ENCODE data around the gene PLA2G3. TPM values are rescaled to one million over a fixed set of nuclear protein-coding genes. Genes with fewer than 3 reads are reported as not detected.

The PLA2G3 gene
- total and polyA plus RNA-seq, 12 donors = 0.09 TPM; not detected in 11

- 69 to 91% (median 75%) methylated on average over 5 to 11 of the region's 11 CpGs for WGBS, 4 donors
- Histone ChIP-seq H3K4me3 (peak overlapping the region in 1 of 4 donors; percentile 64), H3K27ac (peak overlapping the region in 2 of 5 donors; percentile 94 to 95), H3K9me3 (replicated peaks in 1 of 3) (no peaks in the 10 kb centered on the region), H3K4me1 (replicated peaks in 1 of 2) (peaks cover 8 to 19% of the 10 kb centered on the region in 2 donors), H3K27me3 (no peaks in the 10 kb centered on the region), H3K36me3 (replicated peaks in 1 of 2) (peaks cover 0 to 8% of the 10 kb centered on the region in 2 donors)
- DNase-seq = no peak
- intact Hi-C loops (cut with DNase I) = loop anchor here in 1 of 2 donors (5.0 kb wide), 1 partner anchor 42 kb away; no protein-coding TSS in a partner anchor
- no peak for TF ChIP-seq CTCF (IDR thresholded peaks at IDR 0.05)
- no peak for TF ChIP-seq POLR2A (IDR thresholded peaks at IDR 0.05)
Measured at GRCh38 chr22:31105282-31105929, 34.9 kb downstream of the PLA2G3 start.

GRCh38 chr22:31104869-31105268, 35.4 kb downstream of the PLA2G3 start:
- no peak for DNase-seq
- 39 to 65% (median 59%) methylated on average over 12 to 35 of the region's 35 CpGs for WGBS, 4 donors
- H3K4me1 ChIP-seq (replicated peaks in 1 of 2) = peaks cover 8 to 19% of the 10 kb centered on the region in 2 donors
- H3K9me3 ChIP-seq (replicated peaks in 1 of 3) = no peaks in the 10 kb centered on the region
- H3K27me3 ChIP-seq = no peaks in the 10 kb centered on the region
- TF ChIP-seq POLR2A (IDR thresholded peaks at IDR 0.05) (no peak), CTCF (IDR thresholded peaks at IDR 0.05) (peak in 1 of 6 experiments; percentile 26)
- intact Hi-C loops (cut with DNase I) = loop anchor here in 1 of 2 donors (5.0 kb wide), 1 partner anchor 42 kb away; no protein-coding TSS in a partner anchor
- H3K4me3 ChIP-seq = no peak overlapping the region
- H3K27ac ChIP-seq = peak overlapping the region in 1 of 5 donors; percentile 94
- H3K36me3 ChIP-seq (replicated peaks in 1 of 2) = peaks cover 0 to 12% of the 10 kb centered on the region in 2 donors

- Histone ChIP-seq H3K9me3 (replicated peaks in 1 of 3) (no peaks in the 10 kb centered on the region), H3K4me1 (replicated peaks in 1 of 2) (peaks cover 8 to 19% of the 10 kb centered on the region in 2 donors), H3K4me3 (no peak overlapping the region), H3K27me3 (no peaks in the 10 kb centered on the region), H3K36me3 (replicated peaks in 1 of 2) (peaks cover 0 to 20% of the 10 kb centered on the region in 2 donors), H3K27ac (peak overlapping the region in 1 of 5 donors; percentile 81)
- no peak for TF ChIP-seq POLR2A (IDR thresholded peaks at IDR 0.05)
- no peak for TF ChIP-seq CTCF (IDR thresholded peaks at IDR 0.05)
- intact Hi-C loops (cut with DNase I) = no loop called here
- DNase-seq = peak in 1 of 7 donors; percentile 29
- 62 to 85% (median 79%) methylated on average over 29 to 33 of the region's 33 CpGs for WGBS, 4 donors
Measured at GRCh38 chr22:31103899-31104694, 36.2 kb downstream of the PLA2G3 start.

GRCh38 chr22:31103111-31103510, 37.2 kb downstream of the PLA2G3 start:
- DNase-seq = no peak
- Histone ChIP-seq H3K4me1 (replicated peaks in 1 of 2) (peaks cover 8 to 17% of the 10 kb centered on the region in 2 donors), H3K27ac (peak overlapping the region in 4 of 5 donors; percentile 63 to 83 (median 74)), H3K9me3 (replicated peaks in 1 of 3) (no peaks in the 10 kb centered on the region), H3K36me3 (replicated peaks in 1 of 2) (peaks cover 0 to 24% of the 10 kb centered on the region in 2 donors), H3K4me3 (no peak overlapping the region), H3K27me3 (no peaks in the 10 kb centered on the region)
- intact Hi-C loops (cut with DNase I) = no loop called here
- WGBS, 4 donors = 70 to 92% (median 90%) methylated on average over 1 to 2 of the region's 2 CpGs
- TF ChIP-seq POLR2A (IDR thresholded peaks at IDR 0.05) (no peak), CTCF (IDR thresholded peaks at IDR 0.05) (no peak)

Data from adrenal gland (tissue), 12 donors.